AG08396 (cell line): ENCODE data around the gene LYSMD2.

ENCODE experiments used
- DNase-seq: peaks from one replicate; pipeline ENCODE4 v3.0.0; 2012; ENCODE audit warnings: low spot score, mixed read lengths

The LYSMD2 gene

DNA sequence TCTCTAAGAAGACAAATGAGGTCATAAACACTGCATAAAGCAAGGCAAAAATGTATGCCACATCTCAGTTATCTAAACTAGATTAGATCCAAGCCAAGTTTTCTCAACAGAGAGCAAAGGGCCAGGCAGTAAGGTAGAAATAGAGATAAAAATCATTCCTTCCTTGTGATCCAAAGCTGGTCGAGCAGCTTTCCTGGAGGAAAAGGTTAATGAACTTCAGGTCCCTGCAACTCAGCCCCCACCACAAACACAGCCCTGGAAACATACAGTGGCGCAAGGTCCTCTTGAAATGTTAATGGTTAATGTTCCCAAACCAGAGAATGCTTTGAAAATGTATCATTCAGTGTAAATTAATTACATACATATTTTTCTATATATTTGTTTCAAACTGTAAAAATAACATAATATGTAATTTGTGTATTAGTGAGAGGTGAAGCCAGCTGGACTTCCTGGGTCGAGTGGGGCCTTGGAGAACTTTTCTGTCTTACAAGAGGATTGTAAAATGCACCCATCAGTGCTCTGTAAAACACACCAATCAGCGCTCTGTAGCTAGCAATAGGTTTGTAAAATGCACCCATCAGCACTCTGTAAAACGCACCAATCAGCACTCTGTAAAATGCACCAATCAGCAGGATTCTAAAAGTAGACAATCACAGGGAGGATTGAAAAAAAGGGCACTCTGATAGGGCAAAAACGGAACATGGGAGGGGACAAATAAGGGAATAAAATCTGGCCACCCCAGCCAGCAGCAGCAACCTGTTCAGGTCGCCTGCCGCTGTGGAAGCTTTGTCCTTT, 17.1 kb downstream of the LYSMD2 start:
- no peak for DNase-seq

DNA sequence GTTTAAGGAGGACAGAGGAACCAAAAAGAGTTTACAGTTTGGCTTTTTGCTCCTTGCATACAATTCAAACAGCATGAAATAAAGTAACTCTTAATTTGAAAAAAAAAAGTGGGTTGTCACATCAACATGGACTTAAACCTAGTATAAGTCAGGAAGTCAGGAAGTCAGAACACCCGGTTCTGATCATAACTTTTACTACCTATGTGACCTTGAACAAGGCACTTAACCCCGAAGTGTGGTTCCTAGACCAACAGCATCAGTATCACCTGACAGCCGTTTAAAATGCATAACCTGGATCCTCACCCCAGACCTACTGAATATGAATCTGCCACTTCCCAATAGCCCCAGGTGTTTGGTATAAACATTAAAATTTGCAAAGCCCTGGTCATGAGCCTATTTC, 18.7 kb downstream of the LYSMD2 start:
- DNase-seq: no peak

DNA sequence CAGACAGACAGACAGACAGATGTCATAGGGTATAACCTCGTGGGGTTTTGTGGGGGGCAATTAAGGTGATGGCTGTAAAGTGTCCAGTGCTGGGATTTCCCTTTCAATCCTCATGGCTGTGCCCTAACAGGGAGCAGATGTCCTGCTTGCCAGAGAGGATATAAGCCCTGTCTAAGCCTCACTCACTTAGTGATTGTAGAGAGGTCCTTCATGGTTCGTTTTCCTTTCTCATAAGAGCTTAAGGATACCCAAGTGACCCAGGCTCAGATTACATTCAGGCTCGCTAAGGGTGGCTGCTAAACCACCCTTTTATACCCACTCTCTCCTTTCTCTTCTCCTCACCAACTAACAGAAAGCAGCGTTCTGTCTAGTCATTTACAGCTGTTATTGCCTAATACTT, 19.2 kb downstream of the LYSMD2 start:
- no peak for DNase-seq

DNA sequence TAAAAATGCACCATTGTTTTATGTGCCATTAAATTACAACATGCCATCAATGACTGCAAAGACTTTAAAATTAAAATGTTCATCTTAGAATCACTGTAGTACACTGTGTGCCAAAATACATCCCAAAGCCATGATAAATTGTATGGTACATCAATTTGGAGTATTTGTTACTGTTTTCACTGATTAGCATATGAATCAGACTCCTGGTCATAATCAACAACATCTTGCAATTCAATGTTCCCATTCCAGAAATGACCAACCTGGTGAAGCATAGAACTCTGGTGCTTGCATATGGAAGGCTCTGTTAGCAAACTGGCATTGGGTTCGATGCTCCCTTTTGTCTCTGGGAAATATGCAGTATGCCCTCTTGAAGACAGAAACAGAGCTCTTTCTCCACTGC, 22.5 kb downstream of the LYSMD2 start:
- no peak for DNase-seq

DNA sequence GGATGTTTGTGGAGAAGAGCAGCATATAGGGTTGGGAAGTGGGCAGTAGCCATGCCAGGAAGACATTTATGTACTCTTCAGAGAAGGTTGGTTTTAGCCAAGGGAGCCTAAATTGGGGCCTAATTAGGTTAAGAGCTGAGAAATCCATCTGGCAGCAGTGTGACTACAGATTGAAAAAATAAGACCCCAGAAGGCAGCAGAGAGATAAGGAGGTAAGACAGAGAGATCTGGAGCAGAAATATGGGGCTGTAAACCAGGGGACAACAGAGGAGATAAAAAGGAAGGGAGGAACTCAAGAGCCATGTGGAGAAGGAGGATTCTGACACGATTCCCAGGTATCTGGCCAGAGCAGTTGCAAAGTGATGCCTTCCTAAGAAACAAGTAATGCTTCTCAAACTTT, 23.3 kb downstream of the LYSMD2 start:
- DNase-seq: no peak

DNA sequence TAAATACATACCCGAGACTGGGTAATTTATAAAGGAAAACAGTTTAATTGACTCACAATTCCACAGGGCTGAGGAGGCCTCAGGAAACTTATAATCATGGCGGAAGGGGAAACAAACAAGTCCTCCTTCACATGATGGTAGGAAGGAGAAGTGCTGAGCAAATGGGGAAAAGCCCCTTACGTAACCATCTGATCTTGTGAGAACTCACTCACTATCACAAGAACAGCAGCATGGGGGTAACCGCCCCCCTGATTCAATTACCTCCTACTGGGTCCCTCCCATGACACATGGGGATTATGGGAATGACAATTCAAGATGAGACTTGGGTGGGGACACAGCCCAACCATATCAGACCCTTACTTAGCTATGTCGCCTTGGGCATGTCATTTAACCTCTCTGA, 28.4 kb downstream of the LYSMD2 start:
- DNase-seq: no peak

DNA sequence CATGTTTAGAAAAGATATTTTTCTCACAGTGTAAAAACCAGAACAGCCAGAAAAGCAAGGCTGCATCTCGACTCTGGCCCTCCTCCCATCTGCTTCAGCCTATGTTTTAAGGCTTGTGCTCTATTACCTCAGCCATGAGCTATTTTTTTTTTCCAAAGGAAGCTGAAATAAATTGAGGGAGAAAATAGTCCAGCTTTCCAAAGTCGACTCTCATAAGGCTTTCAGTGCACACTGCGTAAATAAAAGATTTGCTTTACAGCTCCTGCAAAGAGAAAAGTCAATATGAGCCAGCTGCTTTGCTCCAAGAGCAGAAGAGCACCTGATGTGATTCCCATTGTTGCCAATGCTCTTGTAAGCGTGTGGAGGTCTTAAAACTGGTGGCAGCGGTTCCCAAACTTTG, 29.4 kb downstream of the LYSMD2 start:
- no peak for DNase-seq

DNA sequence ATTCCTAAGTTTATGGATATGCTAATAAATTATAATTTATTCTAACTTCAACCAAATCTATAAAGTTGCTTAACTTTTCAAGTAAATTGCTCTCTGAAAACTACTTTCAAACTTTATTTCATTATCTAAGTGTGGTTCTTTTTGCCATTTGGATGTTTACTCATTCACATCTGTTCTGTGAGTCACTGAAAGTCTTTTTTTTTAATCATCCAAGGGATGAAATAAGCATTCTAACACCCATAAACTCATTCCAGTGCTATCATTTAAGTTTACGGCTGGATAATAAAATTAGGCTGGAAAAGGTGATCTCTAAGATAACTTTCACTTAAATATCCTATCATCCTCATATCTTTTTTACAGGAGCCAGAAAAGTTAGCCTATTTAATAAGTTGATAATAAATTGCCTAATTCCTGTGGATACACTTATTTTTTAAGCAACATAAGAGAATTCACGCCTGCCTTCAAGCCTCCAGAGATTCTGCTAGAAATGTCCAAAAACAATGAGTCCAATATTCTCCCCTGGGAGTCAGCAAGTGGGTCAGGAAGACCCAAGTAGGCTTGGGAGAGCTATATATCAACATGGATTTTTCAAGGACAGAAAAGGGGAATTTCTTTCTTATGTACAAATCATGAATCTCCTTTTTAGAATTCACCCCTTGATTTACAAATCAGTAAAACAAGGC, 30.4 kb downstream of the LYSMD2 start:
- DNase-seq: no peak

DNA sequence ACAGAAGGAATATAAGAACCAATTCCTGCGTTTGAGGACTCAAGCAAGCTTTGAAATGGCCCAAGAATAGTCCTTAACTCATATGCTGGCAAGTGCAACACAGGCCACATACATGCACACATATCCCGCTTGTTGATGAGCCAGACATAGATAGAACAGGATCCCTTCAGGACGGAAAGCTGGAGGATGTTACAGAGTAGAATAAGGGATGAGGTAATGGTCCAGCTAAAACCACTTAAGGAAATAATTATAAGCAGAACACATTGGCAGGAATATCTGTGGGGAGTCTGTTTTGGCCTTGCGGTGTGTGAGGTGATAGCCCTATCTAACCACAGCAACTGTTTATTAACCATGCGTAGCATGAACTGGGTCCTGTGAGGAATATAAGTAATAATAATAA, 31.2 kb downstream of the LYSMD2 start:
- no peak for DNase-seq

DNA sequence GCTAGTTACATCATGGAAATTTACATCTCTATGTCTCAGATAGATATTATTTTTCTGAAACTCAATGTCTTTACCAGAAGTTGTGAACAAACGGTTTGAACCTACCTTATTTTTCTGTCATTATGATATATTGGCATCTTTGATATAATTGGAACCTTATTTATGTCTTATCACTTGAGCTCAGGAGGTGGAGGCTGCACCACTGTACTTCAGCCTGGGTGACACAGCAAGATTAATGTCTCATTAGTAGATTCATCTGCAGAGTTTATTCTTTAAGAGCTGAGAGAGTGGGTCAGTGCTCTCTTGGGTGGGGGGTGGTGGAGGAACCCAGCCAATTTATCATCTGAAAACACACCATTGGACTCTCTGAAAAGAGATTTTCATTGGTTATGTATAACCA, 34.7 kb downstream of the LYSMD2 start:
- DNase-seq: no peak

DNA sequence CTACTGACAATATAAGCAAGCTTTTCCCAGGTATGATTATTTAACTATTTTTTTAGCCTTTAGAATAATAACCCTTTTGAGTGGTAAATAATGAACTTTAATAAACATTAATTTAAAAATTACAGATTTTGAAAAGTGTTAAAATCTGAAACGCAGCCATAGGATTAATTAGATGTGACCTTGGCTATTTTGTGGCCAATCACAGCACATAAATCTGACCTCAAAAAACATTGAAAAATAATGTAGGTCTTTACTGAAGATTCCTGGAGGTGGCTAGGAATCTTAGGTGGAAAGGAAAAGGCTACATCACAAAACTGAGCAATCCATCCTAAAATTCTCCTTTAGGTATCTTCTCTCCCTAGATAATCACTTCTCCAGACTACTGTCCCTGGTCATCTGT, 38.1 kb downstream of the LYSMD2 start:
- DNase-seq: no peak

DNA sequence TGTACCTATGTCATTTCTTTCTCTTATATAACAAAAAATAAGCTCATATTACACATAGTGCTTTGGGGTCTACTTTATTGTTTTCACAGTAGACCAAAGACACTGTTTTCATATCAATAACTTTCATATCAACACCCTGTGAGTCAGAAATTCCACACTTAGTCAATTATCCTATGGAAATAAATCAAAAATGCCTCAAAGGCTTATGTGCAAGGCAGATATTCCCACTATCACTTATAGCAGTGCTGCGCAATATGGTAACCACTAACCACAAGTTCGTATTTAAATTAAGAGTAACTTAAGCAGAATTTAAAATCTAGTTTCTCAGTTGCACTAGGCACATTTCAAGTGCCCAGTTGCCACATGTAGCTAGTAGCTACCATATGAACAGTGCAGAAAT, 40.3 kb downstream of the LYSMD2 start:
- DNase-seq: no peak

DNA sequence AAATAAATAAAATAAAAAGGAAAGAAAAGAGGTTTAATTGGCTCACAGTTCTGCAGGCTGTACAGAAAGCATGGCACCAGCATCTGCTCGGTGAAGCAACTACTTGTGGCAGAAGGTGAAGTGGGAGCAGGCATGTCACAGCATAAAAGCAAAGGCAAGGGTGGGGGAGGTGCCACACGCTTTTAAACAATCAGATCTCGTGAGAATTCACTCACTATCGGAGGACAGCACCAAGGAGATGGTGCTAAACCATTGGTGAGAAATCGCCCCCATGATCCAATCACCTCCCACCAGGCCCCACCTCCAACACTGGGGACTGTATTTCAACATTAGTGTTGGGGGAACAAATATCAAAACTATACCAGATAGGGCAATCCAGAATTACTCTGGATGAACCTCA, 40.9 kb downstream of the LYSMD2 start:
- DNase-seq: no peak

DNA sequence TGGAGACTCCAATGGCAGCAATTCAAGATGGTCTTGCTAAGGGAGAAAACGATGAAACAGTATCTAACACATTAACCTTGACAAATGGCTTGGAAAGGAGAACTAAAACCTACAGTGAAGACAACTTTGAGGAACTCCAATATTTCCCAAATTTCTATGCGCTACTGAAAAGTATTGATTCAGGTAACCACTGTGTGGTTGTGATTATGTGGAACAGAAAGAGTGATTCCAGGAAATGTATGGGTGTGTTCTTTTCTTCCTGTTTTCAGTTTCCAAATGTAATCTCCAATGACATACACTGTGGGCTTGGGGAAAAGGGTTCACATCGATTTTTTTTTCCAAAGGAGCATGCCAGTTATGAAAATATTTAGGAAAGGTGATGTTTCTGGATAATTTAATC, 45.3 kb downstream of the LYSMD2 start:
- DNase-seq: no peak

DNA sequence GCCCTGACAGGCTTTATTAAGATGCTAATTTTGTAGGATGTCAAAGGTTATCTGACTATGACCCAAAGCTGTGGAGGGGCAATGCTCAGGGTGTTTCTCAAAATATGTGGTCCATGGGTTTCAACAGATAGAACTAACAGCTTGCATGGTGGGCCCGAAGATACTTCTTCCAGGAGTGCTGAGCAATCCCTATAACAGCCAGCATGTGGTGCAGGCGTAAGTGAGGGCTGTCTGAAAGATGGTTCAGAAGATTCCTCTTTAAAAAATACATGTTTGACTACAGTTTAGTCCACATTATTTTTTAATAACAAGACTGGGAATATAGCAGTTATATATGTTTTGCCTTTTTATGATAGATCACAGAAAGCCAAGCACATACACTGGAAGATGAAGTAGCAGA, 48.6 kb downstream of the LYSMD2 start:
- no peak for DNase-seq

DNA sequence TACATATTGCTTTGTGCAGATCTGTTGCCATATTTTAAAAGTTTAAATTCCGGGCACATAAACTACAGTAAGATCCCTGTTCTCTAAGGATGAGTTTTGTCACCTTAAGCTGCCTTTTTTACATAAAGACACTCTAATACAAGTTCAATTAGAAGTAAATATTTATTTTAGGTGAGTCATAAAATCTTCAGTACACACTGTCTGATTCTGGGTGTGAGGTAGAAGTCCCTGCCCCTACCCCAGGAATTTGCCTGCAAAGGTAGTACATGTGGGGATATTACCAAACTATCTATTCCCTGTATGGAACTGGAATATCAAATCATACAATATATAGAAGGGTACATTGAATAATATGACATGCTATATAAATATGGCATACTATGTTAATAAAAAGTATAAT, 49.9 kb downstream of the LYSMD2 start:
- no peak for DNase-seq

DNA sequence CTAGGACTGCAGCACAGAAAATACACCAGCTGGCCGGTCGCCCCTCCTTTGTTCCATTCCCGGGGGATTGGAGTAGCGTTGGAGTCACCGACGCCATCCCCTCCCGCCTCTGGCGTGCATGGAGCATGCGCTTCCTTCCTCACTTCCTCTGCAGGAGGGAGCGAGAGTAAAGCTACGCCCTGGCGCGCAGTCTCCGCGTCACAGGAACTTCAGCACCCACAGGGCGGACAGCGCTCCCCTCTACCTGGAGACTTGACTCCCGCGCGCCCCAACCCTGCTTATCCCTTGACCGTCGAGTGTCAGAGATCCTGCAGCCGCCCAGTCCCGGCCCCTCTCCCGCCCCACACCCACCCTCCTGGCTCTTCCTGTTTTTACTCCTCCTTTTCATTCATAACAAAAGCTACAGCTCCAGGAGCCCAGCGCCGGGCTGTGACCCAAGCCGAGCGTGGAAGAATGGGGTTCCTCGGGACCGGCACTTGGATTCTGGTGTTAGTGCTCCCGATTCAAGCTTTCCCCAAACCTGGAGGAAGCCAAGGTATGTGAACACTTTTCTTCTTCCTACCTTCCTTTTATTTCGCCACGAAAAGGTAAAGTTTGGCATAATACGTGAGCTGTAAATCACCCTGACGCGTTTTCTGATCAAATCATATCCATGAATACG, 56.0 kb downstream of the LYSMD2 start, which contains the start of gene SCG3:
Gene SCG3 (plus strand): TSS at position 201 of the 661 bp plus-strand sequence. CDS start 253 bp downstream, at position 454.
- DNase-seq: peak; percentile 32

DNA sequence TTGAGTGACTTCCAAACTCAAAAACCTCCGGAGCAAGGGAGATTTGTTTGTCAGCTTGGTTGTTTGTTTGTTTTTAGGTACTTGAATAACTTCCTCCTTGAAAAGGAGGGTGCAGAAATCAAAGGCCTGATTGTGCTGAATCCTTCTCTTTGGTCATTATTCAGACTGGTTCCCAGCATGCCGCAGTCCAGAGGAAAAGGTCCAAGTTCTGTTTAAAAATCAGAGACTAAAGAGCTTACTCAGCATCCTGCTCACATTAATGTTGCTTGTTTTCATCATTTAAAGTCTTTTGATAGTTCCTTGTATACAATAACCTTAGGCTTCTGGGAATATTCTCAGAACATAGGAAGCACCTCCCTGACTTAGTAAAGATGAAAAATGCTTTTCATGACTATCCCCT, 57.1 kb downstream of the LYSMD2 start:
- no peak for DNase-seq

DNA sequence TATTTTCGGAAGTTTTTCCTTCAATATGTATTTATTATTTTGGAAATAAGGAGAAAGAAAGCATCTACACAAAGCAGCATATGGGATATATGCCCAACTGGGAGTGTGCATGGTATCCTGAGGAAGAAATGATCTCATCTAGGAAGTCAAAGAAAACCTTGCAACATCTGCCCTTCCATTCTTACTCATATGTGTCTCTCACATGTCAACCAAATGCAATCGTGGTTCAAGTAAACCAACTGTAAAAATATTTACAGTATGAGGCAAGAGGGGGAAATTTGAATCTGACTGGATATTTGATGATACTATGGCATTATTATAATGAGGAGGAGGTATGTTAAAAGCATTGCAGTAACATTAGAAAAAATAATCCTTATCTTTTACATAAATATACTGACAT, 59.4 kb downstream of the LYSMD2 start:
- no peak for DNase-seq

DNA sequence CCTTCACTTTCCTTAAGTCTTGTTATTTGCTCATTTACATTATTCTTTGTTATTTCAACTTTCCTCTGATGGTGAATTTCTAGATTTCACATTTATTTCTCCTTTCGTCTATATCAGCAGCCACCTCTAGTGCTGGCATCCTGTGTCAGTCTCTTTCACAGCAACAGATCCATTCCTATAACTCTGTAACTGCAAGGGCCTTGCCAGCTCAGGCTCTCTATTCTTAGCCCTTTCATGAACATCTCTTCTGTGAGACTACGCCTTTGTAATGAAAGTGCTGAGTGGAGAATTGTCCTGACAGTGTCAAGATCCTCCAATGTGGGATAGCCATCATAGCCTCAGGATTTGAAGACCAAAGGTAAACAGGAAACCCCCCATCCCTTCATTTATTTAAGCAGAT, 60.0 kb downstream of the LYSMD2 start:
- DNase-seq: no peak

DNA sequence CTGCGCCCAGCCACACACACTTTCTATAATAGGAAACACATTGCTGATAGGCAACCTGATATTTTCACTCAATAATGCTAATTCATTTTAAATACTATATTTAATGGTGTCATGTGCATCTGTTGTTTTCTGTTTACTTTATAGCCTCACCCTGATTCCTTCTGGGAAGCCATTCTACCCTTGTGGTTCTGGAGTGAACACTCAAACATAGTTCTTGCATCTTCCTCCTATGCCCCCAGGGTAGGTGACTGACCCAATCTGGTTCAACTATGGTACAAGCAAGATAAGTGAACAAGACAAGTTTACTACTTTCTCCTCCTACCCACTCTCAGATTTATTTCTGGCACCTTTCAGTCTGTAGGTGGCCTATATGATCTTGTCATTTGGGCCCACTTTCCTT, 60.4 kb downstream of the LYSMD2 start:
- DNase-seq: no peak

DNA sequence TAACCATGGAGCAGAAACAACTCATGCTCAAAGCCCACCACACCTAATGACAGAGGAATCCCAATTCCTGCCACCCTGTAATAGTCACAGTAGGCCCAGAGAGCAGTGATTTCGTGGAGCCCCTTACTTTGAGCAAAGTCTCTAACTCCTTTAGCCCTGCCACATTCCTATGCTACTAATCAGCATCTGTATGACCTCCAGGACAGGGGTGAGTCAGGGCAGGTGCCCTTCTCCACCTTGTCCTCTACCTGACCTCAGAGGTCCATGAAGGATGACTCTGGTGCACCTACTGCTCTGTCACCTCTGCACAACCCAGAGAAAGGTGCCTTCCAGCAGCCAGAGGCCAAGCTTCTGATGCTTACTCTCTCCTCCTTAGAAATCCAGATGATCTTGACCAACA, 62.2 kb downstream of the LYSMD2 start:
- no peak for DNase-seq
